Activated naive CD4-positive, alpha-beta T cell treated with anti-CD3 and anti-CD28 coated beads, Interleukin-2, amount 10 ng/mL, durations not matched to agents 7 days and 5 days (primary cell): Measurements from ENCODE around the gene TMEM126B.
A peak's percentile ranks its signal among the peaks of the same experiment; 100 is the strongest.

Experiments
- CTCF ChIA-PET: fragments of 350-600 bp; sonication (Branson Sonifier 250); formaldehyde crosslinking; loops from one replicate; lab custom pipeline; 2021; ENCODE audit warnings: antibody characterized with exemption; lab: Charles Lee
- DNase-seq: peaks from one replicate; pipeline ENCODE4 v3.0.0-alpha.2; 2020
- H3K27ac Mint-ChIP-seq: one replicate; pipeline ENCODE4 v1.8.0; 2021; ENCODE audit warnings: mild to moderate bottlenecking, moderate library complexity, mixed read lengths
- H3K27me3 Mint-ChIP-seq: one replicate; pipeline ENCODE4 v1.8.0; 2021; ENCODE audit warnings: mild to moderate bottlenecking, mixed read lengths
- H3K36me3 Mint-ChIP-seq: one replicate; pipeline ENCODE4 v1.8.0; 2021; ENCODE audit warnings: mixed read lengths
- H3K4me1 Mint-ChIP-seq: one replicate; pipeline ENCODE4 v1.8.0; 2021; ENCODE audit warnings: mixed read lengths
- H3K4me3 Mint-ChIP-seq: one replicate; pipeline ENCODE4 v1.8.0; 2021; ENCODE audit warnings: mild to moderate bottlenecking, moderate library complexity, mixed read lengths
- H3K9me3 Mint-ChIP-seq: one replicate; pipeline ENCODE4 v1.8.0; 2021; ENCODE audit warnings: mixed read lengths

Gene TMEM126B

GRCh38 chr11:85682330-85683305, 54.2 kb downstream of the TMEM126B start:
- CTCF ChIA-PET = interaction anchor here (0.7 to 2.4 kb wide), 3 partner anchors 12 to 172 kb away, joined by 3 to 8 read pairs (median 7); partner anchors contain the start of gene CCDC83
- Mint-ChIP-seq H3K36me3 (peaks cover 3% of the 10 kb centered on the region), H3K27ac (peak overlapping the region; percentile 63), H3K27me3 (peaks cover 19% of the 10 kb centered on the region), H3K4me1 (peaks cover 22% of the 10 kb centered on the region), H3K4me3 (peak overlapping the region; percentile 70), H3K9me3 (no peaks in the 10 kb centered on the region)
- peak; percentile 68 for DNase-seq

DNA sequence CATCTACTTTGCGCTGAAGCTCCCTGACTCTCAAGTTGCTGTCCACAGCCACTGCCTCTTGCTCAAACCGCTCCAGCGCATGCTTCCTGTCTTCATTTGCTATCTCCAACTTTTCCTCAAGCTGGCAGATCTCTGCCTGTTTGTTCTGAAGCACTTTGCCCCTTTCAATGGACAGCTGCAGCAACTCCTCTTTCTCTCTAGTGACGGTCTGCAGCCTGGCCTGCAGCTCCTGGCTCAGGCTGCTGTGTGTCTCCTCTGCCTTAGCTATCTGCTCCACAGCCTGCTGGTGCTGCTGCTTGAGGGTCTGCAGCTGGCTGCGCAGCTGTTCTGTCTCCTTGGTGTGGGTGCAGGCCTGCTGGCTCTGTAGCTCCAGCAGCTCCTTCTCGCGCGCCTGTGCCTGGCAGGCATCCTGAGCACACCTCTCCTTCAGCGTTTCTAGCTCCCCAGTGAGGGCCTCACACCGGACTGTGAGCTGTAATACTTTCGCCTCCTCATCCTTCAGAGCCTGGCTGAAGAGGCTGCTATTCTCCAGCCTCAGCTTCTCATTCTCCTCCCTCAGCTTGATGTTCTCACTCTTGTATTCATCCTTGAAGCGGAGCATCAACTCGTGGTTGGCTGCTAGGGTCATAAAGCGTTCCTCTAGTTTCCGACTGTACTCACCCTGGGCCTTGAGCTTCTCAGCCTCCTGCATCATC, 56.9 kb downstream of the TMEM126B start:
- Mint-ChIP-seq H3K9me3 (no peaks in the 10 kb centered on the region), H3K27me3 (peaks cover 13% of the 10 kb centered on the region), H3K27ac (no peak overlapping the region), H3K4me3 (no peak overlapping the region), H3K36me3 (peaks cover 9% of the 10 kb centered on the region), H3K4me1 (peaks cover 22% of the 10 kb centered on the region)
- CTCF ChIA-PET = interaction anchor here (0.6 to 1.7 kb wide), 4 partner anchors 10 to 549 kb away, joined by 3 to 6 read pairs (median 4); no protein-coding TSS in a partner anchor
- no peak for DNase-seq

- no peak within 1 kb of the TSS for H3K27ac Mint-ChIP-seq
- no peak for DNase-seq
- peaks cover 12% of the 10 kb centered on the region for H3K36me3 Mint-ChIP-seq
- no peak within 1 kb of the TSS for H3K4me3 Mint-ChIP-seq
- H3K27me3 Mint-ChIP-seq = peaks cover 13% of the 10 kb centered on the region
- no peaks in the 10 kb centered on the region for H3K9me3 Mint-ChIP-seq
- peaks cover 24% of the 10 kb centered on the region for H3K4me1 Mint-ChIP-seq
- CTCF ChIA-PET = interaction anchor here (0.6 to 1.7 kb wide), 3 partner anchors 13 to 548 kb away, joined by 3 to 6 read pairs (median 3); no protein-coding TSS in a partner anchor
These were observed 57.5 kb downstream of the TMEM126B start, which contains the start of gene CCDC89 for GRCh38 chr11:85685820-85686459. CCDC89 (minus strand) TSS chr11:85686195; CDS start chr11:85686130, 65 bp downstream.
